GM23338 (cell line): Measurements from ENCODE around the gene FYN. TPM values are rescaled to one million over a fixed set of nuclear protein-coding genes. Genes with fewer than 3 reads are reported as not detected.

Experiments
- ATAC-seq: fragments of 200-7000 bp; cut with Tn5 transposase; 3 replicates; pipeline ENCODE4 v1.9.1; 2020
- DNase-seq: peaks from one replicate; pipeline ENCODE4 v3.0.0-alpha.2; 2015; ENCODE audit warnings: low spot score
- H2AFZ ChIP-seq: fragments of 200-600 bp; sonication (generic); 2 replicates; pipeline ENCODE4 v1.8.0; 2016; ENCODE audit warnings: antibody characterized with exemption, mild to moderate bottlenecking, moderate library complexity
- H3F3A ChIP-seq: fragments of 200-600 bp; sonication (generic); replicated peaks from 2 replicates; pipeline ENCODE4 v1.8.0; 2017; ENCODE audit warnings: antibody characterized with exemption, mixed run types, low read depth
- H3K27ac ChIP-seq: fragments of 200-600 bp; sonication (generic); 2 replicates; pipeline ENCODE4 v1.6.1; 2016; ENCODE audit warnings: low read depth
- H3K27me3 ChIP-seq: fragments of 200-600 bp; sonication (generic); 2 replicates; pipeline ENCODE4 v1.8.0; 2016; ENCODE audit warnings: mild to moderate bottlenecking, mixed run types, moderate library complexity; ENCODE audit not compliant: insufficient read depth
- H3K36me3 ChIP-seq: fragments of 200-600 bp; sonication (generic); 2 replicates; pipeline ENCODE4 v1.8.0; 2016; ENCODE audit warnings: mild to moderate bottlenecking; ENCODE audit not compliant: insufficient read depth
- H3K4me1 ChIP-seq: fragments of 200-600 bp; sonication (generic); 2 replicates; pipeline ENCODE4 v1.8.0; 2016; ENCODE audit warnings: mild to moderate bottlenecking, moderate library complexity; ENCODE audit not compliant: insufficient read depth
- H3K4me2 ChIP-seq: fragments of 200-600 bp; sonication (generic); 2 replicates; pipeline ENCODE4 v1.7.1; 2017; ENCODE audit warnings: mixed run types
- H3K4me3 ChIP-seq: fragments of 200-600 bp; sonication (generic); 2 replicates; pipeline ENCODE4 v1.6.1; 2016; ENCODE audit warnings: mixed run types
- H3K79me2 ChIP-seq: fragments of 200-600 bp; sonication (generic); replicated peaks from 2 replicates; pipeline ENCODE4 v1.8.0; 2017; ENCODE audit warnings: mild to moderate bottlenecking; ENCODE audit not compliant: insufficient read depth
- H3K9me2 ChIP-seq: fragments of 200-600 bp; sonication (generic); 2 replicates; pipeline ENCODE4 v1.8.0; 2017; ENCODE audit not compliant: insufficient read depth
- H4K20me1 ChIP-seq: fragments of 200-600 bp; sonication (generic); replicated peaks from 2 replicates; pipeline ENCODE4 v1.8.0; 2017; ENCODE audit warnings: mild to moderate bottlenecking; ENCODE audit not compliant: insufficient read depth
- H3K27ac Mint-ChIP-seq: 2 replicates; pipeline ENCODE4 v1.8.0; 2020; ENCODE audit warnings: inconsistent platforms, mild to moderate bottlenecking, moderate library complexity, mixed read lengths
- H3K27me3 Mint-ChIP-seq: 3 replicates; pipeline ENCODE4 v1.8.0; 2022; ENCODE audit warnings: low read depth, mild to moderate bottlenecking, moderate library complexity, mixed read lengths, inconsistent platforms; ENCODE audit not compliant: insufficient read depth, poor library complexity
- H3K36me3 Mint-ChIP-seq: 3 replicates; pipeline ENCODE4 v1.8.0; 2021; ENCODE audit warnings: low read depth, mild to moderate bottlenecking, inconsistent platforms, moderate library complexity, mixed read lengths
- H3K4me1 Mint-ChIP-seq: 3 replicates; pipeline ENCODE4 v1.8.0; 2020; ENCODE audit warnings: mild to moderate bottlenecking, inconsistent platforms, mixed read lengths
- H3K4me3 Mint-ChIP-seq: 3 replicates; pipeline ENCODE4 v1.8.0; 2021; ENCODE audit warnings: moderate library complexity, mild to moderate bottlenecking, inconsistent platforms, mixed read lengths
- H3K9me3 Mint-ChIP-seq: 3 replicates; pipeline ENCODE4 v1.8.0; 2020; ENCODE audit warnings: moderate library complexity, mild to moderate bottlenecking, inconsistent platforms, mixed read lengths
- EZH2 ChIP-seq: fragments of 200-600 bp; sonication (generic); IDR thresholded peaks from one replicate; pipeline ENCODE4 v1.8.0; 2017; ENCODE audit warnings: antibody characterized with exemption, mild to moderate bottlenecking, low read depth; ENCODE audit not compliant: unreplicated experiment
- JUNB ChIP-seq: IDR thresholded peaks from one replicate; pipeline ENCODE4 v1.6.1; 2016; ENCODE audit warnings: antibody characterized with exemption; ENCODE audit not compliant: unreplicated experiment
- NANOG ChIP-seq: IDR thresholded peaks from 2 replicates; pipeline ENCODE4 v1.6.1; 2016; ENCODE audit warnings: antibody characterized with exemption, borderline replicate concordance
- ZNF114 ChIP-seq: fragments of 250-450 bp; sonication (Bioruptor Pico); IDR thresholded peaks from 2 replicates; pipeline ENCODE4 v1.5.0; 2020; ENCODE audit warnings: mild to moderate bottlenecking, moderate library complexity
- ZNF331 ChIP-seq: fragments of 250-450 bp; sonication (Bioruptor Pico); IDR thresholded peaks from 2 replicates; pipeline ENCODE4 v1.5.0; 2020; ENCODE audit warnings: low read depth, mild to moderate bottlenecking, moderate library complexity
- polyA plus RNA-seq: library from polyadenylated mRNA; unstranded; fragments of >200 nt; fragmentation: Nextera tagmentation; extraction: Ambion mirVana; gene quantifications from 2 replicates; pipeline ENCODE4 v1.2.1, GENCODE V29; 2016
- total RNA-seq: library from RNA; depleted of rRNA; stranded (reverse); fragments of >200 nt; shearing (Covaris generic); gene quantifications from 2 replicates; pipeline ENCODE4 v1.2.3, GENCODE V29; 2014
- TF ChIP-seq, protein P1 (sequence below): IDR thresholded peaks from one replicate; pipeline ENCODE4 v1.6.1; 2018; ENCODE audit warnings: antibody characterized with exemption; ENCODE audit not compliant: unreplicated experiment
- TF ChIP-seq, protein P2 (sequence below): IDR thresholded peaks from 2 replicates; pipeline ENCODE4 v1.6.1; 2016; ENCODE audit warnings: antibody characterized with exemption
- TF ChIP-seq, protein P3 (sequence below): fragments of 250-450 bp; sonication (Bioruptor Pico); IDR thresholded peaks from 2 replicates; pipeline ENCODE4 v1.5.0; 2020; ENCODE audit warnings: mild to moderate bottlenecking, moderate library complexity

FYN gene
- total and polyA plus RNA-seq, 2 experiments from 2014 or later: 46.8 to 143 TPM

DNA sequence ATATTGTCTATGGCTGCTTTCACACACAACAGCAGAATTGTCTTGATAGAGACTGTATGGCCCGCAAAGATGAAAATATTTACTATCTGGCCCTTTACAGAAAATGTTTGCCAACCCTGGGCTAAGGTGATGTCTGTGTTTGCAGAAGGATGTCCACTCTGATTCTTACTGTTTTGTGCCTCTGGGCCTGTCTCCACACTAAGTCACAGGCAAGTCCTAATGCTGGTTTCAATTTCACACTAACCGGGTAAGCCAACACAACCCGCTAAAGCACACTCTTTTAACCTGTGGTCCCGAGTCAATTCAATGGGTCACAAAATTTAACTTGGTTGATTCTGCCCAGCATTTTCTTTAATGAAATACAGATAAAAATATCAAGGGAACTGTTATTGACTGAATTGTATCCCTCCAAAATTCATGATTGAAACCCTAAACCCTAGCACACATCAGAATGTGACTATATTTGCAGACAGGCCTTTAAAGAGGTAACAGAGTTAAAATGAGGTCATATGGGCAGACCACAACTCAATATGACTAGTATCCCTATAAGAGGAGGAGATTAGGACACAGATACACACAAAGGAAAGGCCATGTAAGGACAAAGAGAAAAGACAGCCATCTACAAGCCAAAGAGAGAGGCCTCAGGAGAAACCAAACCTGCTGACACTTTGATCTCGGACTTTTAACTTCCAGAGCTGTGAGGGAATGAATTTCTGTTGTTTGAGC is 78.4 kb downstream of the FYN start:
- H4K20me1 ChIP-seq: peaks cover 10% of the 10 kb centered on the region; the same call in 1 of the 2 replicates
- TF ChIP-seq ZNF331 (CRISPR knock-in tag): no peak
- no peak overlapping the region for H3K4me3 ChIP-seq
- peaks cover 13% of the 10 kb centered on the region; the same call in 1 of the 2 replicates for H3K4me1 ChIP-seq
- H3K36me3 Mint-ChIP-seq: no peaks in the 10 kb centered on the region
- no peaks in the 10 kb centered on the region for H3K9me3 Mint-ChIP-seq
- peaks cover 41% of the 10 kb centered on the region for H3K4me1 Mint-ChIP-seq
- DNase-seq (no peak), ATAC-seq (no peak)
- H3K4me2 ChIP-seq: no peak overlapping the region
- no peaks in the 10 kb centered on the region for H3F3A ChIP-seq
- peaks cover 52% of the 10 kb centered on the region for H3K79me2 ChIP-seq
- H3K36me3 ChIP-seq: no peaks in the 10 kb centered on the region
- H3K27ac Mint-ChIP-seq: no peak overlapping the region
- no peaks in the 10 kb centered on the region for H3K9me2 ChIP-seq
- no peaks in the 10 kb centered on the region for H3K27me3 ChIP-seq
- H3K27me3 Mint-ChIP-seq: peaks cover 2% of the 10 kb centered on the region
- H2AFZ ChIP-seq: no peak overlapping the region
- 0 out of 2 replicates have a peak overlapping the region, but pooled peaks have one; percentile 24 for H3K27ac ChIP-seq
- no peak overlapping the region for H3K4me3 Mint-ChIP-seq

DNA sequence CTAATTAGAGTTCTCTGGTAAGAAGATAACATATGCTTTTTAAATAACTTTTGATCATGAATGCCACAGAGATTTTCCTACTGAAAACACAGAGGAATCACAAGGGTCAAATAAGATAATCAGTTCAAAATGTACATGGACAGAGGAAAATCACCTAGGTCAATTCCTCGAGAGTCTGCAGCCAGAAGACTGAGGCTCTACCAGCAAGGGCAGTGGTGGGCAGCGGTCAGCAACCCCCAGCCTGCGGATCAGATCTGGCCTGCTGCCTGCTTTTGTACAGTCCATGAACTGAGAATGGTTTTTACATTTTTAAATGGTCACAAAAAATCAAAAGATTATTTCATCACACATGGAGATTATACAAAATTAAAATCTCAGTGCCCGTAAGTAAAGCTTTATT is 79.0 kb downstream of the FYN start:
- Histone ChIP-seq H3K9me2 (no peaks in the 10 kb centered on the region), H2AFZ (no peak overlapping the region), H3K27ac (no peak overlapping the region), H3K79me2 (peaks cover 55% of the 10 kb centered on the region), H3K4me2 (no peak overlapping the region), H4K20me1 (peaks cover 10% of the 10 kb centered on the region; the same call in 1 of the 2 replicates), H3K36me3 (no peaks in the 10 kb centered on the region), H3K27me3 (no peaks in the 10 kb centered on the region), H3K4me1 (peaks cover 13% of the 10 kb centered on the region), H3K4me3 (no peak overlapping the region), H3F3A (no peaks in the 10 kb centered on the region)
- Mint-ChIP-seq H3K36me3 (no peaks in the 10 kb centered on the region), H3K4me3 (no peak overlapping the region), H3K4me1 (peaks cover 35% of the 10 kb centered on the region), H3K27me3 (peaks cover 2% of the 10 kb centered on the region), H3K27ac (no peak overlapping the region), H3K9me3 (no peaks in the 10 kb centered on the region)
- ATAC-seq (no peak), DNase-seq (no peak)
- TF ChIP-seq, protein P1, sequence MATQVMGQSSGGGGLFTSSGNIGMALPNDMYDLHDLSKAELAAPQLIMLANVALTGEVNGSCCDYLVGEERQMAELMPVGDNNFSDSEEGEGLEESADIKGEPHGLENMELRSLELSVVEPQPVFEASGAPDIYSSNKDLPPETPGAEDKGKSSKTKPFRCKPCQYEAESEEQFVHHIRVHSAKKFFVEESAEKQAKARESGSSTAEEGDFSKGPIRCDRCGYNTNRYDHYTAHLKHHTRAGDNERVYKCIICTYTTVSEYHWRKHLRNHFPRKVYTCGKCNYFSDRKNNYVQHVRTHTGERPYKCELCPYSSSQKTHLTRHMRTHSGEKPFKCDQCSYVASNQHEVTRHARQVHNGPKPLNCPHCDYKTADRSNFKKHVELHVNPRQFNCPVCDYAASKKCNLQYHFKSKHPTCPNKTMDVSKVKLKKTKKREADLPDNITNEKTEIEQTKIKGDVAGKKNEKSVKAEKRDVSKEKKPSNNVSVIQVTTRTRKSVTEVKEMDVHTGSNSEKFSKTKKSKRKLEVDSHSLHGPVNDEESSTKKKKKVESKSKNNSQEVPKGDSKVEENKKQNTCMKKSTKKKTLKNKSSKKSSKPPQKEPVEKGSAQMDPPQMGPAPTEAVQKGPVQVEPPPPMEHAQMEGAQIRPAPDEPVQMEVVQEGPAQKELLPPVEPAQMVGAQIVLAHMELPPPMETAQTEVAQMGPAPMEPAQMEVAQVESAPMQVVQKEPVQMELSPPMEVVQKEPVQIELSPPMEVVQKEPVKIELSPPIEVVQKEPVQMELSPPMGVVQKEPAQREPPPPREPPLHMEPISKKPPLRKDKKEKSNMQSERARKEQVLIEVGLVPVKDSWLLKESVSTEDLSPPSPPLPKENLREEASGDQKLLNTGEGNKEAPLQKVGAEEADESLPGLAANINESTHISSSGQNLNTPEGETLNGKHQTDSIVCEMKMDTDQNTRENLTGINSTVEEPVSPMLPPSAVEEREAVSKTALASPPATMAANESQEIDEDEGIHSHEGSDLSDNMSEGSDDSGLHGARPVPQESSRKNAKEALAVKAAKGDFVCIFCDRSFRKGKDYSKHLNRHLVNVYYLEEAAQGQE: no peak
- no peak for TF ChIP-seq NANOG
- TF ChIP-seq, protein P2, sequence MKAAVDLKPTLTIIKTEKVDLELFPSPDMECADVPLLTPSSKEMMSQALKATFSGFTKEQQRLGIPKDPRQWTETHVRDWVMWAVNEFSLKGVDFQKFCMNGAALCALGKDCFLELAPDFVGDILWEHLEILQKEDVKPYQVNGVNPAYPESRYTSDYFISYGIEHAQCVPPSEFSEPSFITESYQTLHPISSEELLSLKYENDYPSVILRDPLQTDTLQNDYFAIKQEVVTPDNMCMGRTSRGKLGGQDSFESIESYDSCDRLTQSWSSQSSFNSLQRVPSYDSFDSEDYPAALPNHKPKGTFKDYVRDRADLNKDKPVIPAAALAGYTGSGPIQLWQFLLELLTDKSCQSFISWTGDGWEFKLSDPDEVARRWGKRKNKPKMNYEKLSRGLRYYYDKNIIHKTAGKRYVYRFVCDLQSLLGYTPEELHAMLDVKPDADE: no peak
- no peak for TF ChIP-seq ZNF331 (CRISPR knock-in tag)
- TF ChIP-seq JUNB: no peak
- TF ChIP-seq, protein P3, sequence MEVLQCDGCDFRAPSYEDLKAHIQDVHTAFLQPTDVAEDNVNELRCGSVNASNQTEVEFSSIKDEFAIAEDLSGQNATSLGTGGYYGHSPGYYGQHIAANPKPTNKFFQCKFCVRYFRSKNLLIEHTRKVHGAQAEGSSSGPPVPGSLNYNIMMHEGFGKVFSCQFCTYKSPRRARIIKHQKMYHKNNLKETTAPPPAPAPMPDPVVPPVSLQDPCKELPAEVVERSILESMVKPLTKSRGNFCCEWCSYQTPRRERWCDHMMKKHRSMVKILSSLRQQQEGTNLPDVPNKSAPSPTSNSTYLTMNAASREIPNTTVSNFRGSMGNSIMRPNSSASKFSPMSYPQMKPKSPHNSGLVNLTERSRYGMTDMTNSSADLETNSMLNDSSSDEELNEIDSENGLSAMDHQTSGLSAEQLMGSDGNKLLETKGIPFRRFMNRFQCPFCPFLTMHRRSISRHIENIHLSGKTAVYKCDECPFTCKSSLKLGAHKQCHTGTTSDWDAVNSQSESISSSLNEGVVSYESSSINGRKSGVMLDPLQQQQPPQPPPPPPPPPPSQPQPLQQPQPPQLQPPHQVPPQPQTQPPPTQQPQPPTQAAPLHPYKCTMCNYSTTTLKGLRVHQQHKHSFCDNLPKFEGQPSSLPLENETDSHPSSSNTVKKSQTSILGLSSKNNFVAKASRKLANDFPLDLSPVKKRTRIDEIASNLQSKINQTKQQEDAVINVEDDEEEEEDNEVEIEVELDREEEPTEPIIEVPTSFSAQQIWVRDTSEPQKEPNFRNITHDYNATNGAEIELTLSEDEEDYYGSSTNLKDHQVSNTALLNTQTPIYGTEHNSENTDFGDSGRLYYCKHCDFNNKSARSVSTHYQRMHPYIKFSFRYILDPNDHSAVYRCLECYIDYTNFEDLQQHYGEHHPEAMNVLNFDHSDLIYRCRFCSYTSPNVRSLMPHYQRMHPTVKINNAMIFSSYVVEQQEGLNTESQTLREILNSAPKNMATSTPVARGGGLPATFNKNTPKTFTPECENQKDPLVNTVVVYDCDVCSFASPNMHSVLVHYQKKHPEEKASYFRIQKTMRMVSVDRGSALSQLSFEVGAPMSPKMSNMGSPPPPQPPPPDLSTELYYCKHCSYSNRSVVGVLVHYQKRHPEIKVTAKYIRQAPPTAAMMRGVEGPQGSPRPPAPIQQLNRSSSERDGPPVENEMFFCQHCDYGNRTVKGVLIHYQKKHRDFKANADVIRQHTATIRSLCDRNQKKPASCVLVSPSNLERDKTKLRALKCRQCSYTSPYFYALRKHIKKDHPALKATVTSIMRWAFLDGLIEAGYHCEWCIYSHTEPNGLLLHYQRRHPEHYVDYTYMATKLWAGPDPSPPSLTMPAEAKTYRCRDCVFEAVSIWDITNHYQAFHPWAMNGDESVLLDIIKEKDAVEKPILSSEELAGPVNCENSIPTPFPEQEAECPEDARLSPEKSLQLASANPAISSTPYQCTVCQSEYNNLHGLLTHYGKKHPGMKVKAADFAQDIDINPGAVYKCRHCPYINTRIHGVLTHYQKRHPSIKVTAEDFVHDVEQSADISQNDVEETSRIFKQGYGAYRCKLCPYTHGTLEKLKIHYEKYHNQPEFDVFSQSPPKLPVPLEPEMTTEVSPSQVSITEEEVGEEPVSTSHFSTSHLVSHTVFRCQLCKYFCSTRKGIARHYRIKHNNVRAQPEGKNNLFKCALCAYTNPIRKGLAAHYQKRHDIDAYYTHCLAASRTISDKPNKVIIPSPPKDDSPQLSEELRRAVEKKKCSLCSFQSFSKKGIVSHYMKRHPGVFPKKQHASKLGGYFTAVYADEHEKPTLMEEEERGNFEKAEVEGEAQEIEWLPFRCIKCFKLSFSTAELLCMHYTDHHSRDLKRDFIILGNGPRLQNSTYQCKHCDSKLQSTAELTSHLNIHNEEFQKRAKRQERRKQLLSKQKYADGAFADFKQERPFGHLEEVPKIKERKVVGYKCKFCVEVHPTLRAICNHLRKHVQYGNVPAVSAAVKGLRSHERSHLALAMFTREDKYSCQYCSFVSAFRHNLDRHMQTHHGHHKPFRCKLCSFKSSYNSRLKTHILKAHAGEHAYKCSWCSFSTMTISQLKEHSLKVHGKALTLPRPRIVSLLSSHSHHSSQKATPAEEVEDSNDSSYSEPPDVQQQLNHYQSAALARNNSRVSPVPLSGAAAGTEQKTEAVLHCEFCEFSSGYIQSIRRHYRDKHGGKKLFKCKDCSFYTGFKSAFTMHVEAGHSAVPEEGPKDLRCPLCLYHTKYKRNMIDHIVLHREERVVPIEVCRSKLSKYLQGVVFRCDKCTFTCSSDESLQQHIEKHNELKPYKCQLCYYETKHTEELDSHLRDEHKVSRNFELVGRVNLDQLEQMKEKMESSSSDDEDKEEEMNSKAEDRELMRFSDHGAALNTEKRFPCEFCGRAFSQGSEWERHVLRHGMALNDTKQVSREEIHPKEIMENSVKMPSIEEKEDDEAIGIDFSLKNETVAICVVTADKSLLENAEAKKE (CRISPR knock-in tag): no peak
- TF ChIP-seq ZNF114 (CRISPR knock-in tag): no peak
- TF ChIP-seq EZH2: no peak
